ENCODE results near the gene SHISA9.

SHISA9 gene

DNA sequence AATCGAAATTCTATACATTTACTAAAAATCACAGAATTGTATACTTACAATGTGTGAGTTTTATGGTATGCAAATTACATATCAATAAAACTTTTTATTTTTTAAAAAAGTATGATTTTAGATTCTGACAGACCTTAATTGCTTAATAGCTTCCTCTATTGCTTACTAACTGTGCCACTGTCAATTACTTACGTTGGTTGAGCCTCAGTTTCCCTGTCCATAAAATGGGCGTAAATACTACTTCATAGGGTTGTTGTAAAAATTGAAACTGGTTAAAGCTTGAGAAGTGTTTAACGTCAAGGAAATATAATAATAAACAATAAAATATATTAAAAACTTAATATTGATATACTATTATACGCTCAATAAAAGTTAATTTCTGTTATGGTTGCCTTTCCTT is 203.4 kb downstream of the SHISA9 start:
- H3K4me3 ChIP-seq (ENCODE audit: control insufficient read depth, low read depth, low read length) = no peak overlapping the region
- DNase-seq (ENCODE audit: low read depth) = no peak
- TF ChIP-seq, protein P1, sequence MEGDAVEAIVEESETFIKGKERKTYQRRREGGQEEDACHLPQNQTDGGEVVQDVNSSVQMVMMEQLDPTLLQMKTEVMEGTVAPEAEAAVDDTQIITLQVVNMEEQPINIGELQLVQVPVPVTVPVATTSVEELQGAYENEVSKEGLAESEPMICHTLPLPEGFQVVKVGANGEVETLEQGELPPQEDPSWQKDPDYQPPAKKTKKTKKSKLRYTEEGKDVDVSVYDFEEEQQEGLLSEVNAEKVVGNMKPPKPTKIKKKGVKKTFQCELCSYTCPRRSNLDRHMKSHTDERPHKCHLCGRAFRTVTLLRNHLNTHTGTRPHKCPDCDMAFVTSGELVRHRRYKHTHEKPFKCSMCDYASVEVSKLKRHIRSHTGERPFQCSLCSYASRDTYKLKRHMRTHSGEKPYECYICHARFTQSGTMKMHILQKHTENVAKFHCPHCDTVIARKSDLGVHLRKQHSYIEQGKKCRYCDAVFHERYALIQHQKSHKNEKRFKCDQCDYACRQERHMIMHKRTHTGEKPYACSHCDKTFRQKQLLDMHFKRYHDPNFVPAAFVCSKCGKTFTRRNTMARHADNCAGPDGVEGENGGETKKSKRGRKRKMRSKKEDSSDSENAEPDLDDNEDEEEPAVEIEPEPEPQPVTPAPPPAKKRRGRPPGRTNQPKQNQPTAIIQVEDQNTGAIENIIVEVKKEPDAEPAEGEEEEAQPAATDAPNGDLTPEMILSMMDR (IDR thresholded peaks at IDR 0.05; ENCODE audit: control insufficient read depth, insufficient read depth, low read depth, low read length, missing control alignments) = no peak

DNA sequence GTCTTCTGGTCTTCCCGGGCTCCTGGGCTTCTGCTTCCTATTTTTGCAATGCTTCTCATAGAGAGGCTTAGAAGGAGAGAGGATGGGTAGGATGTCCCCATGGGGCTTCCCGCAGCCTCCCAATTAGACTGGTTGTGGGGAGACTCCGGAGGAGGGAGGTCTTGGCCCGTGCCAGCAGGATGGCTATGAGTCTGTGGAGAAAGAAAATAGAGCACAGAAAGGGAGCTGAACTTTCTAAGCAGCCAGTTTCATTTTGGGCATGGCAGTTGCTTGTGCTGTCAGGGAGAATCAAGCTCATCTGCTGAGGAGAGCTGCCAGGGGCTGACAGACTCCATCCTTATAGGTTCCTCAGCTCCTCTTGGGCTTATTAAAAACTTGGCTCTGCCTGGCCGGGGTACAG is 204.0 kb downstream of the SHISA9 start:
- no peak for DNase-seq (ENCODE audit: low read depth)
- no peak overlapping the region for H3K4me3 ChIP-seq (ENCODE audit: control insufficient read depth, low read depth, low read length)
- TF ChIP-seq, protein P1 (IDR thresholded peaks at IDR 0.05; ENCODE audit: control insufficient read depth, insufficient read depth, low read depth, low read length, missing control alignments) = no peak

DNA sequence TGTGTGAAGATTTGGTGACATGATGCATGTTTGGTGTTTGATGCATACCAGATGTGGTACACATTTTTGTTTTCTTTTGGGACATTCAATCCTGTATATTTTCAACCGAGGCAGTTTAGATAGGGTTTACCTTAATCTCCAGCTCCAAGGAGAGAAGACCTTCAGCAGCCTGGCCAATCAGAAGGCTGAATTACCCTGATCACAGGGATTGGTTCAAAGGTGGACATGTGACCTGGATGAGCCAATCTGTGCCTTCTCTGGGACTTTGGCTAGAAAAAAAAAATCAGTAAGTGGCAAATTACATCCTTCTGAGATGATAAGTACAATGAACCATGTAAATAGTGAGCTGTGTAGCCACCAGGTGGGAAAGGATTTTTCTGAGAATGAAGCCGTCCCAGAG is 205.1 kb downstream of the SHISA9 start:
- DNase-seq (ENCODE audit: low read depth) = no peak
- TF ChIP-seq, protein P1 (IDR thresholded peaks at IDR 0.05; ENCODE audit: control insufficient read depth, insufficient read depth, low read depth, low read length, missing control alignments) = no peak
- H3K4me3 ChIP-seq (ENCODE audit: control insufficient read depth, low read depth, low read length) = no peak overlapping the region

DNA sequence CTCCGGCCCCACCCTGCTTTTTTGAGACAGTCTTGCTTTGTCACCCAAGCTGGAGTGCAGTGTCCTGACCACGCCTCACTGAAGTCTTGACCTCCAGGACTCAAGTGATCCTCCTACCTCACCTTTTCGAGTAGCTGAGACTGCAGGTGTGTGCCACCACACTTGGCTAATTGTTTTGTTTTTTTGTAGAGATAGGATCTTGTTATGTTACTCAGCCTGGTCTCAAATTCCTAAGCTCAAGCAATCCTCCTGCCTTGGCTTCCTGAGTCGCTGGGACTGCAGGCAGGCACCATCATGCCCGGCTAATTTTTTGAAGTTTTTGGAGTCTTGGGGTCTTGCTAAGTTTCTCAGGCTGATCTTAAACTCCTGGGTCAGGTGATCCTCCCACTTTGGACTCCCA is 206.7 kb downstream of the SHISA9 start:
- DNase-seq (ENCODE audit: low read depth) = no peak
- TF ChIP-seq, protein P1 (IDR thresholded peaks at IDR 0.05; ENCODE audit: control insufficient read depth, insufficient read depth, low read depth, low read length, missing control alignments) = no peak
- no peak overlapping the region for H3K4me3 ChIP-seq (ENCODE audit: control insufficient read depth, low read depth, low read length)

DNA sequence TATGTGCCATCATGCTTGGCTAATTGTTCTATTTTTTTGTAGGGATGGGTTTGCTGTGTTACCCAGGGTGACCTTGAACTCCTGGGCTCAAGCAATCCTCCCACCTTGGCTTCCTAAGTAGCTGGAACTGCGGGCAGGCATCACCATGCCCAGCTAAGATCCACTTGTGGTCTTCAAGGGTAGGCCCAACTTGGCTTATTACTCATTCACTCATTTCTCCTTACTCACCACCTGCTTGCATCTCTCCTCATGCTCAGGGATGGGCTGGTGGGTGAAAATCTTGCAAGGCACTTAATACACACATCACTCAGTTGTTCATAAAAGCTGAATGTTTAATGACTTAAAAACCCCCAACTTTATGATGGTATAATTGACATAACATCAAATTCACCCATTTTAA is 207.8 kb downstream of the SHISA9 start:
- no peak for DNase-seq (ENCODE audit: low read depth)
- TF ChIP-seq, protein P1 (IDR thresholded peaks at IDR 0.05; ENCODE audit: control insufficient read depth, insufficient read depth, low read depth, low read length, missing control alignments) = no peak
- H3K4me3 ChIP-seq (ENCODE audit: control insufficient read depth, low read depth, low read length) = no peak overlapping the region

DNA sequence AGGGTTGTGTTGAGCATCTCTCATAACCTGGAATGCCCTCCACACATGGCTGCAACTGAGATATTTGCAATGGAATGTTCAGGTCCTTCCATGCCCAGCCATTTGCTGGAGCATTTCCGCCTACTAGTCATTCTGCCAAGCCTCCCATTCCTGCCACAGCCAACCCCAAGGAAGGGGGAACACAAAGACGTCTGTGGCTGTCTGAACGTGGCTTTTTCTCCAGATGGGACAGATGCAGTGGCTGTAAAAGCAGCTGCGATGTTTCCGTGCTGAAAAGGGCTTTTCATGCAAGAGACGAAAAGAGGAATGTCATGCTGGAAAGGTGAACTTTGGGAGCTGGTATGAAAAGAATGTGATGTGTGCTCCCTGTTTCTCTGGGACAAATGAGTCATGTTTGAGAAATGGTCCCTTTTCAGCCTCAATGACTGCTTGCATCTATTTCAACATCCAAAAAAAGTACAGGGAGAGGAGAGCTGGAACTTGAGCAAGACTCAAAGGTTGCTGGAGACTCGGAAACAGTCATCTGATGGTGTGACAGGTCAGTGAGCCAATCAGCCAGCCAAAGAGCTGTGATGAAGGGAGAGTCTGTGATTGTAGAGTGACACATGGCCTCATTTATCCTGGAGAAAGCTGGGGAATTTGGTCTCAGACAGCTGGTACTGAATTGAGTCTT is 208.9 kb downstream of the SHISA9 start:
- H3K4me3 ChIP-seq (ENCODE audit: control insufficient read depth, low read depth, low read length) = no peak overlapping the region
- no peak for DNase-seq (ENCODE audit: low read depth)
- TF ChIP-seq, protein P1 (IDR thresholded peaks at IDR 0.05; ENCODE audit: control insufficient read depth, insufficient read depth, low read depth, low read length, missing control alignments) = no peak

All from AG09309 (cell line).